Activated CD4-positive, alpha-beta T cell treated with anti-CD3 and anti-CD28 coated beads for 24 hours (primary cell): ENCODE data around the gene PCK2.

Experiments
- DNase-seq, 2 donors: peaks; one replicate each; pipeline ENCODE4 v3.0.0-alpha.2; 2020; ENCODE audit warnings: low read depth in 2 of 2

PCK2 gene

DNA sequence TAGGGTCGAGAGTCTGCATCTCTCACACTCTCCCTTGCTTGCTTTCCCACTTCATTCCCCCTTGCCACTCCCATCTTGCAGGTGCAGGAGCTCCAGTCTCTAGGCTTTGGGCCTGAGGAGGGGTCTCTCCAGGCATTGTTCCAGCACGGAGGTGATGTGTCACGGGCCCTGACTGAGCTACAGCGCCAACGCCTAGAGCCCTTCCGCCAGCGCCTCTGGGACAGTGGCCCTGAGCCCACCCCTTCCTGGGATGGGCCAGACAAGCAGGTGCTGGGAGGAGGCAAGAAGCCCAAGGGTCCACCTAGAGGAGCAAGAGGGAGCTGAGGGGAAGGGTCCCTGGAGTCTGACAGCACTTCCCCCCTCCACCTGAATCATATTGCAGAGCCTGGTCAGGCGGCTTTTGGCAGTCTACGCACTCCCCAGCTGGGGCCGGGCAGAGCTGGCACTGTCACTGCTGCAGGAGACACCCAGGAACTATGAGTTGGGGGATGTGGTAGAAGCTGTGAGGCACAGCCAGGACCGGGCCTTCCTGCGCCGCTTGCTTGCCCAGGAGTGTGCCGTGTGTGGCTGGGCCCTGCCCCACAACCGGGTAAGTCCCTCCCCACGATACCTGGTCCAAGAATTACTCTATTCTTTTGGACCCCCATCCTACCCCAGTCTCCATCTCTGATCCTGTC, 57.4 kb downstream of the PCK2 start:
- no peak for DNase-seq
